GM19463 (cell line): ENCODE data around the gene NOL12.
A peak's percentile ranks its signal among the peaks of the same experiment; 100 is the strongest.

ENCODE experiments used
- ATAC-seq: cut with Tn5 transposase; IDR thresholded peaks from one replicate; pipeline ENCODE4 v1.9.1; 2021; ENCODE audit warnings: mild to moderate bottlenecking, moderate library complexity; ENCODE audit not compliant: unreplicated experiment

Gene NOL12

DNA sequence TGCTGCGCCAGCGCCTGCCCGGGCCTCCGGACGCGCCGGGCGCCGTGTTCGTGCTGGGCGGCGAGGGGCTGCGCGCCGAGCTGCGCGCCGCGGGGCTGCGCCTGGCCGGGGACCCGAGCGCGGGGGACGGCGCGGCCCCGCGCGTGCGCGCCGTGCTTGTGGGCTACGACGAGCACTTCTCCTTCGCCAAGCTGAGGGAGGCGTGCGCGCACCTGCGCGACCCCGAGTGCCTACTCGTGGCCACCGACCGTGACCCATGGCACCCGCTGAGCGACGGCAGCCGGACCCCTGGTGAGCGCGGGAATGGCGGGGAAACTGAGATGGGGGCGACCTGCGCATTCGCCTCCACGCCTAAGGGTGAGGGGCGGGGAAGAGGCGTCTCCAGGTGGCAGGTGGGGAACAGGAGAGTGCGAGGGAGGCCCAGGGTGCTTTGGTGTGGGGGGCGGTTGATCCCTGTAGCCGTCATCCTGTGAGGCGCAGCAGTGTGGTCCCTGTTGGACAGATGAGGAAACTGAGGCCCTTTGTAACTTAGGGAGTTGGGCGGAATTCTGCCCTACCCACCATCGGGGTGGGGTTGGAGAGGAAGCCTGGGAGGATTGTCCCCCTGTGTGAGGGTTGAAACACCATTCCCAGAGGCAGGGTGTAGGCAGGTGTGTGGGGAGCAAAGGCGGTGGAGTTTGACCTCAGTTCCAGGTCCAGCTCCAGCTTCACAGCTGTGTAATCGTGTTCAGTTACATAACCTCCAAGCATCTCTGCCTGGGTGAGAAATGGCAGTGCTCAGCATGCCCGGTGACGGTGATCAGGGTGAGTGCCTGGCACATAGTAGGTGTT, 26.9 kb upstream of the NOL12 start:
- peak; percentile 3 for ATAC-seq

DNA sequence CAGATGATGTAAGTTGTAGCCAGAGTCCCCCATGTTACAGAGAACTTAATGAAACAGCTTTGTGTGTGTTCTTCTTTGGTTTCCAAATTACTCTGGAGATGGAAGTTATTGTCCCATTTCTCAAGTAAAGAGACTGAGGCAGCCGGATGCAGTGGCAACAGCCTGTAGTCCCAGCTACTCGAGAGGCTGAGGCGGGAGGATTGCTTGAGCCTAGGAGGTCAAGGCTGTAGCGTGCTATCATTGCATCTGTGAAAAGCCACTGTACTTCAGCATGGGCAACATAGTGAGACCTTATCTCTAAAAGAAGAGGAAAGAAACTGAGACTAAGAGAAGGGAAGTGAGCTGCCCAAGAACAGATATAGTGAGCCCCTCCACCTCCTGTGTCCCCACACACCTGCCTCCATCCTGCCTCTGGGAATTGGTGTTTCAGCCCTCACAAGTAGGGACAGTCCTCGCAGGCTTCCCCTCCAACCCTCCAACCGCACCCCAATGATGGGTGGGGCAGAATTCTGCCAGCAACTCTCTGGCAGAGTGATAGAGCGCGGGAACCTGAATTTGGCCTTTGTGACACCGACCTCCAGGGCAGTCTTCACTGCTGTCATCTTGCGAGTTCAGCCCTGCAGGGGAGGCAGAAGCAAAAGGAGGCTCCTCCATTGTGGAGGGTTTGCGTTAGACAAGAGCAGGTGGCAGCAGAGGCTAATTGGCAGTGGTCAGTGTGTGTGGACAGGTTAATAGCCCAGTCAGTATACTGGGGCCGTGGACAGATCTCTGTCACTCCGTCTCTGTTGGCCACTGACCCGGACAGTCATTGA, 26.0 kb upstream of the NOL12 start:
- ATAC-seq, result no peak

DNA sequence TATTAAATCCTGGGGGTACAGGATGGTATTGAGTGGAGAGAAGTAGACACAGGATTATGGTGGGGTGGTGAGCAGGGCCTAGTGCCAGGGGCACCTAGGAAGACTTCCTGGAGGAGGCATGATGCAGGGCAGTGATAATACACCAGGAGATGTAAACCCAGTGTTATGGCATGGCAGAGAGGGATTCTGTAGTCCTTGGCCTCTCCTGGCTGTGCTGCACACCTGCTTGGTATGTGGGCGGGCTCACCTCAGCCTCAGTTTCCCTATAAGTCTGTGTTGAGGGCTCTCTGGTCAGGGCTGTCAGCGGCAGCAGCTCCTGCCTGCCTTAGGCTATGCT, 25.5 kb upstream of the NOL12 start:
- no peak for ATAC-seq

DNA sequence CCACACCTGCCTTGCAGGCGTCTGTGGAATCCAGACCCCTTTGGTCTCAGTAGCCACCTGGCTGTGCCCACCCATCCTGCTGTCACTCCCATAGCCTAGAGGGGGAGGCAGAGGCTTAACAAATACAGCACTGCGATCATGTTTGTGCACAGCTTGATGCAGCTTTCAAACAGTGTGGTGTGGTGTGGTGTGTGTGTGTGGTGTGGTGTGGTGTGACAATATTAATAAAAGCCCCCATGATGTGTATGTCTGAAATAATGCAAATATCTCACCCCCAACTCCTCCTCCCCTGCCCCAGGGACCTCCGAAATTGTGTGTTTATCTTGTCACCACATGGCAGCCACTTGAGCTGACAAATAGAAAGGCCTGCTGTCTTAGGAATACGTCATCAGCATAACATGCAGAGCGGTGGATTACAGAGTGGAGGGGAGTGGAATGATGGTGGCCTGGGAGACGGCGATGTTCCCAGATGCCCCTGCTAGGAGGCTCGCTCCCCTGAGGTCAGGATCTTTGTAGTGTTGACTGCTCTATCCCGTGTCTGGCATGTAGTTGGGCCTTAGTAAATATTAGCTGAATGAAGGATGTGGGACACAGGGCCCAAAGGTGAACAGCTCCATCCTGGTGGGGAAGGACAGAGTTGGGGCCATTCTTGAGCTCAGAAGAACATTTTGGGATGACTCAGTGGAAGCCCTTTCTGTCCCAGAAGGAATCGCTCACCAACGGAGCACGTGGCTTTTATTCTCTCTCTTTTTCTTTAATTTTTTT, 24.8 kb upstream of the NOL12 start:
- no peak for ATAC-seq

DNA sequence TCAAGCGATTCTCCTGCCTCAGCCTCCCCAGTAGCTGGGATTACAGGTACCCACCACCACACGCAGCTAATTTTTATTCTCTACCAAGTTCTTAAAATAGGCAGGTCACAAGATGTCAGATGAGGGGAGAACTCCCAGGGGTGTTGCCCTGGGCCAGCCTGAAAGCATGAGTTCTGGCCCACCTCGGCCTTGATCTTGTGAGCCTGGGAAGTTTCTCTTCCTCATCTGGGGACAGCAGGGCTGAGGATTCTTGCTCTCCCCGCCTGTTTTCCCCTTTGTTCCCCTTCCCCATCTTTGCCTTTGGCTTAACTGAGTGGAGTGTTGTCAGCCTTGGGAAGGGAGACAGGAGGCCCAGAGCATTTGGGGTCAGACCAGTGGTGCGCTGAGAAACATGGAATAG, 24.1 kb upstream of the NOL12 start:
- no peak for ATAC-seq

DNA sequence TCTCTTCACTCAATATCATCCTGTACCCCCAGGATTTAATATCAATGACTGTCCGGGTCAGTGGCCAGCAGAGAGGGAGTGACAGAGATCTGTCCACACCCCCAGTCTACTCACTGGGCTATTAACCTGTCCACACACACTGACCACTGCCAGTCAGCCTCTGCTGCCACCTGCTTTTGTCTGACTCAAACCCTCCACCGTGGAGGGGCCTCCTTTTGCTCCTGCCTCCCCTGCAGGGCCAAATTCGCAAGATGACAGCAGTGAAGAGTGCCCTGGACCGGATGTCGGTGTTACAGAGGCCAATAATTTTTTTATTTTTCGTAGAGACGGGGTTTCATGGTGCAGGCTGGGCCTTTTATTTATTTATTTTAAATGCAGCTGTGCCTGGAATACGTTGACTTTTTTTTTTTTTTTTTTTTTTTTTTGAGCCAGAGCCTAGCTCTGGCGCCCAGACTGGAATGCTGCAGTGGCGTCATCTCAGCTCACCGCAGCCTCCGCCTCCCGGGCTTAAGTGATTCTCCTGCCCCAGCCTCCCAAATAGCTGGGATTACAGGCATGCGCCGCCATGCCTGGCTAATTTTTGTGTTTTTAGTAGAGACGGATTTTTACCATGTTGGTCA, 22.5 kb upstream of the NOL12 start:
- ATAC-seq, result no peak

DNA sequence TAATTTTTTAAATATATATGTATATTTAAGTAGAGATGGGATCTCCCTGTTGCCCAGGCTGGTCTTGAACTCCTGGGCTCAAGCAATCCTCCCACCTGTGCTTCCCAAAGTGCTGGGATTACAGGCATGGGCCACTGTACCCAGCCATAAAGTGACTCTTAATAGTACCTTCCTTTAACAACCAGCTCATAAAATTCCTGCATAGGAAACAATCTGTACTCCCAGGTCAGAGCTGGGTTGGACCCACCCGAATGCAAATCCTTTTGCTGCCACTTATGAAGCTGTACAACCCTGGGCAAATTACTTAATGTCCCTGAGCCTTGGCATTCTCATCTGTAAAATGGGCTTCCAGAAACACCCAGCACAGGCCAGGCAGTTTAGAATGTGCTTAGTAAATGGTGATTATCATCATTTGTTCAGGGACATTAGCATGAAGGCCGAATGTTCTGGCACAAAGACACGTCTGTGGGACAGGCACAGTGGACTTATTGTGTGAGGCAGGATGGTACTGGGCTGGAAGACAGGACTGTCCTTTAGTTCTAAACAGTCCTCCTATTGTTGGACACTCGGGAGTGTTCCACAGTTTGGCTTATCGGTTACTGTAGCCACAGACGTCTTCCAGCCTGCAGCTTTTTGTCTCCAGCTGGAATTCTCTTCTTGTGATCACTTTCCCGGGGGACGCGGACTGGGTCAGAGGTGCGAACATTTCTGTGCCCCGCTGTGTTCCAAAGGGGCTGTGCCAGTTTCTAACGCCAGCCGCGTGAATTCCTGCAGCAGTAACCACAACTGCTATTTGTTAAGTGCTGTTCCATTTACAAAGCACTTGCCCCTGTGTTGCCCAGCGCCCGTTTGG, 21.7 kb upstream of the NOL12 start:
- ATAC-seq, result no peak

DNA sequence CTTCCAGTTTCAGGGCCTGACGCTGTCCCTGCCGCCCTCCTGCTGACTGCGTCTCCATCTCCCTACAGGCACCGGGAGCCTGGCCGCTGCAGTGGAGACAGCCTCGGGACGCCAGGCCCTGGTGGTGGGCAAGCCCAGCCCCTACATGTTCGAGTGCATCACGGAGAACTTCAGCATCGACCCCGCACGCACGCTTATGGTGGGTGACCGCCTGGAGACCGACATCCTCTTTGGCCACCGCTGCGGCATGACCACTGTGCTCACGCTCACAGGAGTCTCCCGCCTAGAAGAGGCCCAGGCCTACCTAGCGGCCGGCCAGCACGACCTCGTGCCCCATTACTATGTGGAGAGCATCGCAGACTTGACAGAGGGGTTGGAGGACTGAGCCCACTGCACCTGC, 20.7 kb upstream of the NOL12 start:
- ATAC-seq, result no peak

DNA sequence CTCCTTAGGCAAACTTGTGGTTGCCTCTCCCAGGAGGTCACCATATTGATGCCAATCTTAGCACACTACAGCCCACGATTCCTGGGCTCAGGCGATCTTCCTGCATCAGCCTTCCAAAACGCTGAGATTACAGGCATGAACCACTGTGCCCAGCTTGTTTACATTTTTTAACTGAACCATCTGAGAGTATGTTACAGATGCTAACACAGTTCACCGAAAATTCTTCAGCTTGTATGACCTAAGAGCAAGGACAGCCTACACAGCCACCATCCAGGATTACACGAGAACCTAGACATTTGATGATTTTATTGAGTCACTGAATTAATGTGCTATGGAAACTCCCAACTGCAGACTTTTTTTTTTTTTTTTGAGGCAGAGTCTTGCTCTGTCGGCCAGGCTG, 16.6 kb upstream of the NOL12 start:
- ATAC-seq, result no peak

DNA sequence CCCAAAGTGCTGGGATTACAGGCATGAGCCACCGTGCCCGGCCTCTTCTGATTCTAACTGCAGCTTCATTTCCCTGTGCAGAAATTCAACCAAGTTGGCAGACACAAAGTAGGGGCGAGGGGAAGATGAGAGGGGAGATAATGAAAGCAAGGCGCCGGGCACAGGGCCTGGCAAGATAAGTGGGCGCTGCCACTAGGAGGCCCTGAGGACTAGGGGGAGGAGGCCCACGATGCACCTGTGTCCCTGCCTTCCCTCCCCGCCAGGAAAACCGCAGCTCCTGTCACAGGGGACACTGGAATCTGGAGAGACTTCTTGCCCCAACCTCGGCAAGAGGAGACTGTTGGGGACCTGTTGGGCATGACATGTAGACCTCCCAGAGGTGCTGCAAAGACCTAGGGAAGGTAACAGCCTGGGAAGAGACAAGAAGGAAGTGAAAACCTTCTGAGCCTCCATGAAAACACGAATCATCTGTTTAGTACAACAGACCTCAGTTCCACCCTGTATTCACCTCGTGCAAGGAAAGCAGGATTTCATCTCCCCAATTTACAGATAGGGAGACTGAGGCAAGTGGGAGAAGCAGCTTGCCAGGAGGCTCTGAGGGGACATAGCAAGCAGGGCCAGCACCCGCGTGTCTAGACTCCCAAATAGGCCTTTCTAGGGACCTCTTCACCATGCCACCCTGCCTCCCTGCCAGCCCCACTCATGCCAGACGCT, 13.8 kb upstream of the NOL12 start:
- no peak for ATAC-seq

DNA sequence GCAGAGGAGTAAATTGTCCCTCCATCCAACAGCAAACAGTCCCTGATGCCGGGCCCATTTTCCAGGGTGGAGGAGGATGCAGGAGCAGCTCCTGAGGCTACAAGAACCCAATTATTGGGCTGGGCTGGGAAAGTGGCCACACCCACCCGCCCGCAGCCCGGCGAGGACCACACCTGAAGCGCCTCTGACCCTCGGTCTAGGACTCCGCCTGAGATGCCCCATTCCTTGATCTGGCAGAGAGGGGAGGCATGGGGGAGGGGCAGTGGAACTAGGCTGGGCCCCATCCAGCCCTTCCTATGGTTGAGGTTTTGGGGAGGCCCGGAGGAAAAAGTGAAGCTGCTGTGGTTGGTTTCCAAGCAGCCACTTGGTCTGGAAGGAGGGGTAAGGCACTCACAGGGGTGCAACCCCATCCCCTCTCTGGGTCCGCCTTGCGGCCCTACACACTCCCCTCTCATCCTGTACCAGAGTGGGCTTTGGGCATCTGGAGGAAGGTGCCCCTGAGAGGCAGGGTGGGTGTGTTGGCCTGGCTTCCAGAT, 13.2 kb upstream of the NOL12 start:
- ATAC-seq, result no peak

DNA sequence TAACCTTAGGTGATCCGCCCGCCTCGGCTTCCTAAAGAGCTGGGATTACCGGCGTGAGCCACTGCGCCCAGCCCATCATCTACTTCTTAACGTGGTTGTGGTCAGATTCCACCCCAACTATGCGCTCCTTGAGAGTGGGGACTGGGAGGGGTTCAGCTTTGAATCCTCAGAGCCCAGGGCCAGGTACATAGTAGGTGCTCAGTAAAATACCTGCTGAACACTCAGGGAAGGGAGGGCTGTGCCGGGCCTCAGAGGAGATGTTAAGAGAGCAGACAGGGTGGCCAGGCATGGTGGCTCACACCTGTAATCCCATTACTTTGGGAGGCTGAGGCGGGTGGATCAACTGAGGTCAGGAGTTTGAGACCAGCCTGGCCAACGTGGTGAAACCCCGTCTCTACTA, 11.9 kb upstream of the NOL12 start:
- ATAC-seq, result no peak

DNA sequence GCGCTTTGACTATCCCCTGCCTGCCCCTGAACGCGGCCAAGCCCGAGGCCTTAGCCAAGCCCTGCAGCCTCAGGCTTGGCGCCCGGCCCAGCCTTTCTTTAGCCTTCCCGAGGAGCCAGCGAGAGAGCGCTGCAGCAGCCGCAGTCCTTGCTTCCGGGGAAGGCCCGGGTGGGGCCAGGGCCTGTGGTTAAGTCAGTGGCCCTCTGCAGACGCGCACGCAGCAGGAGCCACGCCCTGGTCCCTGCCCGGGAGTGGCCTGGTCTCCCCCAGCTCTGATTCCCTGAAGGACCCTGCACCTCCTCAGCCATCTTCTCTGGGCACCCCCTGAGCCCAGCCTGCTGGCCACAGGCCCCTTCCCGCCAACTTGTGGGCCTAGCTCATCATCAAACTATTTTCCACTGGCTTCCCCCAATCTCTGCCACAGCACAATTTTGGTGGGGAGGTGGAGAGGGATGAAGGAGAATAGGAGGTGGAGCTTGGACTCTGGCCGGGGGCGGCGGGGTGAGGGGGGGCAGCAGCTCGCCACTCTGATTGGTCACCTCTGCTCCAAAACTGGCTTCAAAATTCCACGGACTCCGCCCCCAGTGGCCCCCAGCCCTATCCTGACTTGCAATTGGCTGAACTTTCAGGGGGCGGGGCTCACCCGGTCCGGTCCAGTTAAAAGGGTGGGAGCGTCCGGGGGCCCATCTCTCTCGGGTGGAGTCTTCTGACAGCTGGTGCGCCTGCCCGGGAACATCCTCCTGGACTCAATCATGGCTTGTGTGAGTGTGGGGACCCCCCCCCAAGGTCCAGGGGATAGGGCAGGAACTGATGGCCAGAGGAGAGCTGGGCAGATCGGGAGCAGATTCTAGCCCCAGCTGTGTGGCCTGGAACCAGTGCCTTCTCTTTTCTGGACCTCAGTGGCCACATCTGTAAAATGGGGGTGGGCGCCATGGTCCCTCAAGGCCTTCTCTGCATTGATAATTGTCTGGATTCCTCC, 10.9 kb upstream of the NOL12 start, which contains the start of gene LGALS1:
LGALS1 (plus strand) TSS at position 686 of the 979 bp plus-strand sequence; CDS start at position 753, 67 bp downstream.
- ATAC-seq, result no peak

DNA sequence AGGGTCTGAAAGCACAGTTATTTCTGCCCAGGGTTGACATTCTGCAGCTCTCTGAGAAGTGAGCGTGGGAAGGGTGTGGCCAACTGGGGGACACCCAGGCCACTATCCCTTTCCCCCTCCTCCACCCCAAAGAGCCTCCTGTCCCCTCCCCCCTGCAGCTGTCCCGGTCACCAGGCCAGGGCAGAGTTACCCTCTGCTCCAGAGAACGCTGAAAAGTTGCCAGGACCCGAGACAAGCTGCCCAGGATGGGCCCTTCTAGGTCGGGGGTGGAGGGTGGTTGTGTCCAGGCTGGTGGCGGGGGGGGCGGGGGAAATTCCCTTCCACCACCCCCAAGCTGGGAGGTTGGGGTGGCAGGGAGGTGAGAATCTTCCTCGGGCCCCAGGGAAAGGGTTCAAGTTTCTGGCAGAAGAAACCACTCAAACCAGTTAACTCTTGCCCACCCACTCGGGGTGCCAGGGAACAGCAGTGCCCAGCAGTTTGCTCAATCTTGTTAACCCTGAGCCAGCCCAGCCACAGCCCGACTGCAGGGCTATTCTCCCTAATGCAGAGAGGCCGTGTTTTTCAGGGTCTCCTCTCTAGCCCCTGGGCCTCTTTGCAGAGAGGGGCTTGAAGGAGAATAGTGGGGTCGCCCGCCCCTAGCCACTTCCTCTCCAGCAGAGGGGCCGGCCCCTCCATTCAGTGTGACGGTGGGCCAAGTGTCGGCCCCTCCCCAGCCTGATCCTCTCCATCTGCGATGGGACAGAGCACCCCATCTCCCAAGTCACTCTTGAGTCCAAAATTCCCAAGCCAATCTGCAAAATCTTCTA, 10.0 kb upstream of the NOL12 start:
- ATAC-seq, result no peak

DNA sequence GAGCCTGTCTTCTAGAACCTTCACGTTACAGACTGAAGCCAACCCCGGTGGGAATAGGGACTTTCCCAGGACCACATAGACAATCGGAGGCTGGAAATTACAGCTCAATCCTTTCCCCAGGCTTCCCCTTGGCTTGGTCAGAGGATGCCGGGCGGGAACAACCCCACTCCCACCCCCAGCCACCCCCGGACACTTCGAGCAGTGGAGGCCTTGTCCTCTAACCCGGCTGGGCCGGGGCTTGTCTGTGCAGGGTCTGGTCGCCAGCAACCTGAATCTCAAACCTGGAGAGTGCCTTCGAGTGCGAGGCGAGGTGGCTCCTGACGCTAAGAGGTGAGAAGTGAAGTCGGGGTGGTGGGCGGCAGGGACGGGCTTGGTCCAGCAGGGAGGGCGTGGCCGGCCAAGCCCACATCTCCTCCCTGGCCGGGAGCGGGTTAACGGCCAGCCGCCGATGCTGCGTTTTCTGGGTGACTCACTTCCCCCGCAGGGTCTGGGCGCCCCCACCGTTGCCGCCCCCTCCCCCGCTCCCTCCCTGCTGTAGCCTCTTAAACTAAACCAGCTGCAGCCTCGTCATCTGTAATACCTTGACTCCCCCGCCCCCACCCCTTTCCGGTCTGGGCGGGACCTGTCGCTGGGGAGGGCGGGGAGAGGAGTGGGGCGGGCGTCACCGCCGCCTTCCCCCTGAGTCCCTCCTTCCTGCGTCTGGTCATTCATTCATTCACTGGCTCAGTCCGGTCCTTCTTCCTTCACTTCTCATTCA, 9.2 kb upstream of the NOL12 start:
- peak; percentile 59 for ATAC-seq

DNA sequence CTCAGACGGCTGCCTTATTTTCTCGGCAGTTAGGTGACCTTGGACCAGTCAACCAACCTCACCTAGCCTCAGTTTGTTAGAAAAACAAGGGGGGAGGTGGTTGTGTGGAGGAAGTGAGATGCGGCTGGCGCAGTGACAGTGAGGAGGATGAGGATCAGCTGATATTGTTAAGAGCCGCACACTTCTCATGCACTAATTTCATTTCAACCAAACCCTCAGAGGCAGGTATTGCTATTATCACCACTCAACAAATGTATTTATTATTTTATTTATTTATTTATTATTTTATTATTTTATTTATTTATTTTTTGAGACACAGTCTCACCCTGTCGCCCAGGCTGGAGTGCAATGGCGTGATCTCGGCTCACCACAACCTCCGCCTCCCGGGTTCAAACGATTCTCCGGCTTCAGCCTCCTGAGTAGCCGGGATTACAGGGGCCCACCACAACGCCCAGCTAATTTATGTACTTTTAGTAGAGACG, 8.6 kb upstream of the NOL12 start:
- peak; percentile 1 for ATAC-seq
